ENCODE data around the gene MRPS15. TPM values are rescaled to one million over a fixed set of nuclear protein-coding genes. Genes with fewer than 3 reads are reported as not detected.

The MRPS15 gene
- total RNA-seq, 1 experiment from 2014 or later: 116 TPM

- no peak for DNase-seq (ENCODE audit: low read depth)
These were observed 5.3 kb downstream of the MRPS15 start for GRCh38 chr1:36458910-36459309.

- no peak for DNase-seq (ENCODE audit: low read depth)
These were observed 6.5 kb downstream of the MRPS15 start for GRCh38 chr1:36457691-36458090.

GRCh38 chr1:36456391-36456928 is 7.7 kb downstream of the MRPS15 start:
- DNase-seq (ENCODE audit: low read depth): no peak

GRCh38 chr1:36455386-36455785 is 8.8 kb downstream of the MRPS15 start:
- no peak for DNase-seq (ENCODE audit: low read depth)

- DNase-seq (ENCODE audit: low read depth): no peak
These were observed 10.4 kb downstream of the MRPS15 start for GRCh38 chr1:36453600-36454388.

- DNase-seq (ENCODE audit: low read depth): no peak
These were observed 11.1 kb downstream of the MRPS15 start for GRCh38 chr1:36453051-36453450.

GRCh38 chr1:36450919-36451305 is 13.3 kb downstream of the MRPS15 start:
- DNase-seq (ENCODE audit: low read depth): no peak

- DNase-seq (ENCODE audit: low read depth): peak; percentile 95
These were observed 13.8 kb downstream of the MRPS15 start, which contains the start of gene OSCP1 for GRCh38 chr1:36450270-36450918. Gene OSCP1, minus strand, starts transcription at chr1:36450451. Its CDS starts 82 bp downstream, at chr1:36450369.

- DNase-seq (ENCODE audit: low read depth): no peak
These were observed 15.6 kb downstream of the MRPS15 start for GRCh38 chr1:36448530-36449056.

GRCh38 chr1:36447450-36447849 is 16.7 kb downstream of the MRPS15 start:
- no peak for DNase-seq (ENCODE audit: low read depth)

GRCh38 chr1:36446746-36447145 is 17.4 kb downstream of the MRPS15 start:
- no peak for DNase-seq (ENCODE audit: low read depth)

GRCh38 chr1:36446271-36446670 is 17.9 kb downstream of the MRPS15 start:
- DNase-seq (ENCODE audit: low read depth): peak; percentile 15

GRCh38 chr1:36443297-36443696 is 20.9 kb downstream of the MRPS15 start:
- DNase-seq (ENCODE audit: low read depth): no peak

GRCh38 chr1:36442337-36442736 is 21.8 kb downstream of the MRPS15 start:
- DNase-seq (ENCODE audit: low read depth): no peak

- no peak for DNase-seq (ENCODE audit: low read depth)
These were observed 23.5 kb downstream of the MRPS15 start for GRCh38 chr1:36440646-36441045.

GRCh38 chr1:36440044-36440443 is 24.1 kb downstream of the MRPS15 start:
- no peak for DNase-seq (ENCODE audit: low read depth)

- no peak for DNase-seq (ENCODE audit: low read depth)
These were observed 25.5 kb downstream of the MRPS15 start for GRCh38 chr1:36438715-36439114.

- no peak for DNase-seq (ENCODE audit: low read depth)
These were observed 27.4 kb downstream of the MRPS15 start for GRCh38 chr1:36436821-36437220.

GRCh38 chr1:36433102-36433501 is 31.1 kb downstream of the MRPS15 start:
- DNase-seq (ENCODE audit: low read depth): no peak

GRCh38 chr1:36432616-36433015 is 31.6 kb downstream of the MRPS15 start:
- DNase-seq (ENCODE audit: low read depth): no peak

- no peak for DNase-seq (ENCODE audit: low read depth)
These were observed 38.4 kb downstream of the MRPS15 start for GRCh38 chr1:36425791-36426190.

- DNase-seq (ENCODE audit: low read depth): no peak
These were observed 42.5 kb downstream of the MRPS15 start for GRCh38 chr1:36421649-36422048.

GRCh38 chr1:36420836-36421317 is 43.3 kb downstream of the MRPS15 start:
- peak; percentile 77 for DNase-seq (ENCODE audit: low read depth)
